Small intestine (tissue), 7 donors: ENCODE measurements around the gene WSB1. TPM values are rescaled to one million over a fixed set of nuclear protein-coding genes. Genes with fewer than 3 reads are reported as not detected.

Source experiments
- DNase-seq, 2 donors: peaks; one replicate each; pipeline versions ENCODE4 v3.0.0 to v3.0.0-alpha.2; 2013
- FAIRE-seq: peaks from 2 replicates; lab custom pipeline; 2012; peaks lifted over from hg19 to GRCh38; lab: Jason Lieb, UNC
- H3K27ac ChIP-seq, 3 donors: one replicate each; pipeline ENCODE4 v1.5.1; 2013; ENCODE audit warnings: low read length in 2 of 3, mild to moderate bottlenecking in 2 of 3, control low read depth in 1 of 3, inconsistent platforms in 1 of 3, low read depth in 1 of 3, moderate library complexity in 1 of 3
- H3K27me3 ChIP-seq, 3 donors: one replicate each; pipeline ENCODE4 v1.6.1; 2013; ENCODE audit warnings: low read length in 3 of 3, inconsistent platforms in 1 of 3; ENCODE audit not compliant: control insufficient read depth in 3 of 3, insufficient read depth in 3 of 3
- H3K36me3 ChIP-seq, 3 donors: one replicate each; pipeline ENCODE4 v1.6.1; 2013; ENCODE audit warnings: low read length in 3 of 3, inconsistent platforms in 1 of 3, low read depth in 1 of 3, mild to moderate bottlenecking in 1 of 3, moderate library complexity in 1 of 3; ENCODE audit not compliant: control insufficient read depth in 3 of 3, insufficient read depth in 2 of 3
- H3K4me1 ChIP-seq, 3 donors: one replicate each; pipeline ENCODE4 v1.6.1; 2013; ENCODE audit warnings: low read length in 2 of 3, inconsistent platforms in 1 of 3, low read depth in 1 of 3, mild to moderate bottlenecking in 1 of 3, moderate library complexity in 1 of 3; ENCODE audit not compliant: control insufficient read depth in 3 of 3, insufficient read depth in 2 of 3
- H3K4me3 ChIP-seq, 3 donors: one replicate each; pipeline ENCODE4 v1.5.1; 2013; ENCODE audit warnings: low read length in 3 of 3, control low read depth in 1 of 3, inconsistent platforms in 1 of 3, low read depth in 1 of 3, mild to moderate bottlenecking in 1 of 3, moderate library complexity in 1 of 3
- H3K9me3 ChIP-seq, 2 donors: one replicate each; pipeline ENCODE4 v1.6.1; 2013; ENCODE audit warnings: low read depth in 1 of 2, low read length in 1 of 2; ENCODE audit not compliant: control insufficient read depth in 2 of 2, insufficient read depth in 1 of 2
- WGBS, 3 donors: extraction: QIAGEN DNeasy Blood & Tissue Kit; methylation state at CpG; one replicate each; pipeline ENCODE4 v1.1.7; 2013; 5-methylcytosine and 5-hydroxymethylcytosine counted together
- polyA plus RNA-seq, 4 donors: library from polyadenylated mRNA; stranded (reverse) in 3 of 4; unstranded in 1 of 4; fragments of 200-250 nt in 3 of 4; fragments of 120-200 nt in 1 of 4; gene quantifications; one replicate each; pipeline versions ENCODE4 v1.2.1 to v1.2.3, GENCODE V29; 2013
- donor health status: healthy with polysubstance abuse.
- donor health status: control.
- donor health status: control.
- donor health status: Bipolar disorder and iron deficiency.
- donor health status: healthy.

WSB1 gene
- polyA plus RNA-seq, 4 donors = 28.9 to 176 (median 44.2) TPM

DNA sequence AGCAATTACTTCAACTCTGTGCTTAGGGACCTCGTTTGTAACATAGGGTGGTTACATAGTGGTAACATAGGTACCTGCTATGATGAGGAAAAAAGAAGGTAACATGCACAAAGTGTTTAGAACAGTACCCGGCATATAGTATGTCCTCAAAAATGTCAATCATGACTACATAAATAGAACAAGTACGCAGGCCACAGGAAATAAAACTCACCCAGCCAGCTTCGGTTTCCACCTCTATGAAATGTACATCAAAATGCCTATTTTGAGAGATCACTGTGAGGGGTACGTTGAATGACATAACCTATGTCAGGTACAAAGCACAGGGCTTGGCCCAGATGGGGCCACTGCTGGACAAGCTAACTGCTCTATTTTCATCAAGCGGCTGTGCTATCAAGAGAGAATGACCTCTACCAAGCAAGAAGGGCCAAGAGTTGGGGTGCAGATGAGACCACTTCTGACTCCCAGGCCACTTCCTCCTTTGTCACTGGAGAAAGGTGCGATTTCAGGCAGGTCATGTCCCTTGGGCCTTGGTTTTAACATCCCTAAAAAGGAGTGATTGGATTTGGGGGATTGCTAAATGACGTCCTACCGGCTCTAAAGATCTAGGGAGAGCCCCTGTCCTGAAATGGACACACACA is 45.4 kb downstream of the WSB1 start:
- H3K27ac ChIP-seq = no peak overlapping the region
- H3K27me3 ChIP-seq = no peaks in the 10 kb centered on the region
- DNase-seq (no peak), FAIRE-seq (no peak)
- H3K4me3 ChIP-seq = no peak overlapping the region
- WGBS, 3 donors = 86 to 91% (median 87%) methylated on average over 9 of the region's 9 CpGs
- peaks cover 0 to 1% (median 0%) of the 10 kb centered on the region in 3 donors for H3K4me1 ChIP-seq
- no peaks in the 10 kb centered on the region for H3K9me3 ChIP-seq
- H3K36me3 ChIP-seq = no peaks in the 10 kb centered on the region

DNA sequence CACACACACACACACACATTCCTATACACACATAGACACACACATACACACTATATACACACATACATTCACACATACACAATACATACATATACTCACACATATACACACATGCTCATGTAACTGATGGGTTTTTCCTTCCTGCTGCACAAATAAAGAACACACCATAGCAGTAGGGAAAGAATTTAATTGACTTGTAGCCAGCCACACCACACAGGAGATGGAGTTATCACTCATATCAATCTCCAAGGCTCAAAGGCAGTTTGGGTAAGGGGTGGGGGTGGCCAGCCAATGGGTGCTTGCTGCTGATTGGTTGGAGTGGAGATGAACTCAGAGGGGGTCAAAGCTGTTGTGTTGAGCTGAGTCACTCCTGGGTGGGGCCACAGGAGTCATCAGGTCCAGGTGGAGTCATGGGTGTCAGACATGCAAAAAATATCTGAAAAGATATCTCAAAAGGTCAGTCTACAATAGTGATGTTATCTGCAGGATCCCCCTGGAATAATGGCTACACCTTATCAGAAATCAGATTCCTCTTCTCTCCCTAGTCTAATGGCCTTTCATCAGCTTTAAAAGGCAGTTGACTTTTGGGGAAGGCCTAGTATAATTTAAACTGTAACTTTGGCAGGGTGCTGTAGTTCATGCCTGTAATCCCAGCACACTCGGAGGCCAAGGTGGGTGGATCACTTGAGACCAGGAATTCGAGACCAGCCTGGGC is 46.1 kb downstream of the WSB1 start:
- Histone ChIP-seq H3K4me3 (no peak overlapping the region), H3K36me3 (no peaks in the 10 kb centered on the region), H3K9me3 (no peaks in the 10 kb centered on the region), H3K27ac (no peak overlapping the region), H3K4me1 (peaks cover 0 to 2% (median 0%) of the 10 kb centered on the region in 3 donors), H3K27me3 (no peaks in the 10 kb centered on the region)
- 90% methylated on average over 2 of the region's 2 CpGs for WGBS, 3 donors
- DNase-seq (no peak), FAIRE-seq (no peak)

DNA sequence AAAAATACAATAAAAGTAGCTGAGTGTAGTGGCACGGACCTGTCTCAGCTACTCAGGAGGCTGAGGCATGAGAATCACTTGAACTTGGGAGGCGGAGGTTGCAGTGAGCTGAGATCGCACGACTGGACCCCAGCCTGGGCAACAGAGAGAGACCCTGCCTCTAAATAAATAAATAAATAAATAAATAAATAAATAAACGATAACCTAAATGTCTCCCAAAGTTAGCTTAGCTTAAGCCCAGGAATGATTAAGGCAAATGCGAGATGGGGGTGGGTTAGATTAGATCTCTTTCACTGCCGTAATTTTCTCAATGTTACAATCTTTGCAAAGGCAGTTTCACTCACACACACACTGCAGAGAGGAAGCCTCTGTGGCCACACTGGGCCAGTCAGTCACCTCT is 46.7 kb downstream of the WSB1 start:
- H3K27ac ChIP-seq = no peak overlapping the region
- FAIRE-seq (no peak), DNase-seq (no peak)
- no peaks in the 10 kb centered on the region for H3K27me3 ChIP-seq
- no peak overlapping the region for H3K4me3 ChIP-seq
- 89 to 97% (median 92%) methylated on average over 7 of the region's 7 CpGs for WGBS, 3 donors
- H3K4me1 ChIP-seq = peaks cover 0 to 2% (median 0%) of the 10 kb centered on the region in 3 donors
- no peaks in the 10 kb centered on the region for H3K36me3 ChIP-seq
- no peaks in the 10 kb centered on the region for H3K9me3 ChIP-seq

GRCh38 chr17:27341041-27341471 is 47.1 kb downstream of the WSB1 start:
- DNase-seq (no peak), FAIRE-seq (no peak)
- Histone ChIP-seq H3K36me3 (no peaks in the 10 kb centered on the region), H3K27me3 (no peaks in the 10 kb centered on the region), H3K9me3 (no peaks in the 10 kb centered on the region), H3K4me1 (peaks cover 0 to 2% (median 0%) of the 10 kb centered on the region in 3 donors), H3K27ac (no peak overlapping the region), H3K4me3 (no peak overlapping the region)
- 48 to 60% (median 57%) methylated on average over 4 of the region's 4 CpGs for WGBS, 3 donors

DNA sequence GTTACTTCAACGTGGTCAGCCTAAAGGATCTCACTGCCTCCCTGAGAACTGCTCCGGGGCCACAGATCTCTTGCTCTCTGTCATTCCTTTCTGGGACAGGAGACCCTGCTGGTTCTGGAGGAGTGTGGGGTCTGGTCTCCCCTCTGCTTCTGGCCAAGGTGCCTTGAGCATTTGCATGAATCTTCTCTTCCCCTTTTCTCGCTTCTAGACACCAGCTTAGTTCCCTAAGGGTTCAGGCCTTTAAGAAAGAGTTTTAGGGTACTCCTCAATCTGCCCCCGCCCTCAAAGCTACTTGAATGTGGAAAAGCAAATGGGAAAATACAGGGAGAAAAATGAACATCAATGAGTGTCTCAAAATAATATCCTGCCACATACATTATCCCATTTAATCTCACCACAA is 48.1 kb downstream of the WSB1 start:
- no peaks in the 10 kb centered on the region for H3K27me3 ChIP-seq
- H3K27ac ChIP-seq = no peak overlapping the region
- no peak for FAIRE-seq
- H3K36me3 ChIP-seq = peaks cover 0 to 2% (median 0%) of the 10 kb centered on the region in 3 donors
- WGBS, 3 donors = 80 to 92% (median 91%) methylated on average over 4 of the region's 4 CpGs
- peaks cover 0 to 2% (median 0%) of the 10 kb centered on the region in 3 donors for H3K4me1 ChIP-seq
- DNase-seq = no peak
- H3K4me3 ChIP-seq = no peak overlapping the region
- peaks cover 0 to 2% of the 10 kb centered on the region in 2 donors for H3K9me3 ChIP-seq

DNA sequence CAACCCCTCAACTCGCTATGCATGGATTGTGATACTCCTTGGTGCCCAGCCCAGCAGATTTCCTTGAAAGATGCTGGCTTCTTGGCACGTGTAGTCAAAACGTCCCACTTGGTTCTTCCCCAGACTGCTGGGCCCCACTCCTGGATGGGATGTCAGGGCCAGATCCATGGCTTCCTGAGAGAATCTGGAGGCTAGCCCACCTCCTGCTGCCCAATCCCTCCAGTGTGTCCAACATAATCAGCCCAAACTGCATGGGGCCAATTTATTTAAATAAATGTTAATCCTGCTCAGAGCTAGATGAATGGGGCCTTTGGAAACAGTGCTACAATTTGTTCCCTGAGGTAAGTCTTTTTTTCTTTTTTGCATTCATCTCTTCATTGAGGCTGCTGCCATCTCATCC is 49.4 kb downstream of the WSB1 start:
- DNase-seq (no peak), FAIRE-seq (no peak)
- WGBS, 3 donors = 82 to 91% (median 89%) methylated on average over 3 of the region's 3 CpGs
- Histone ChIP-seq H3K4me3 (no peak overlapping the region), H3K9me3 (peaks cover 0 to 2% of the 10 kb centered on the region in 2 donors), H3K36me3 (peaks cover 0 to 2% (median 0%) of the 10 kb centered on the region in 3 donors), H3K4me1 (peaks cover 0 to 2% (median 0%) of the 10 kb centered on the region in 3 donors), H3K27ac (no peak overlapping the region), H3K27me3 (no peaks in the 10 kb centered on the region)

GRCh38 chr17:27343977-27344607 is 50.2 kb downstream of the WSB1 start:
- 41 to 65% (median 59%) methylated on average over 3 of the region's 3 CpGs for WGBS, 3 donors
- H3K27me3 ChIP-seq = no peaks in the 10 kb centered on the region
- FAIRE-seq = no peak
- H3K27ac ChIP-seq = no peak overlapping the region
- peaks cover 0 to 5% (median 0%) of the 10 kb centered on the region in 3 donors for H3K4me1 ChIP-seq
- peaks cover 0 to 2% of the 10 kb centered on the region in 2 donors for H3K9me3 ChIP-seq
- no peak overlapping the region for H3K4me3 ChIP-seq
- H3K36me3 ChIP-seq = peaks cover 0 to 2% (median 0%) of the 10 kb centered on the region in 3 donors
- DNase-seq = no peak

- peak overlapping the region in 1 of 3 donors; percentile 63 for H3K27ac ChIP-seq
- no peak for FAIRE-seq
- H3K4me3 ChIP-seq = peak overlapping the region in 1 of 3 donors; percentile 21
- H3K27me3 ChIP-seq = no peaks in the 10 kb centered on the region
- DNase-seq = peak in 1 of 2 donors; percentile 85
- WGBS, 3 donors = 64 to 77% (median 71%) methylated on average over 17 of the region's 17 CpGs
- peaks cover 0 to 2% (median 0%) of the 10 kb centered on the region in 3 donors for H3K36me3 ChIP-seq
- peaks cover 0 to 5% (median 0%) of the 10 kb centered on the region in 3 donors for H3K4me1 ChIP-seq
- peaks cover 0 to 2% of the 10 kb centered on the region in 2 donors for H3K9me3 ChIP-seq
Observed at GRCh38 chr17:27345141-27345904, 51.4 kb downstream of the WSB1 start.
